ENCODE results near the gene SLC38A5. TPM values are rescaled to one million over a fixed set of nuclear protein-coding genes. Genes with fewer than 3 reads are reported as not detected.

The SLC38A5 gene
- total and polyA plus RNA-seq, 2 experiments from 2014 or later, result 20.7 to 47.7 TPM

GRCh38 chrX:48475774-48476577, 5.9 kb upstream of the SLC38A5 start, which contains the start of gene FTSJ1 (continued):
- TF ChIP-seq ZNF462 (CRISPR knock-in tag; IDR thresholded peaks at IDR 0.05) (no peak), ETS1 (IDR thresholded peaks at IDR 0.05) (peak; percentile 66; the same call in 1 of the 2 replicates), POLR2AphosphoS5 (IDR thresholded peaks at IDR 0.05; ENCODE audit: low read depth) (peak; percentile 43), NANOG (IDR thresholded peaks at IDR 0.05; ENCODE audit: borderline replicate concordance) (no peak)

- Mint-ChIP-seq H3K36me3 (ENCODE audit: low read depth) (peaks cover 7% of the 10 kb centered on the region; the same call in 2 of the 3 replicates), H3K4me3 (peak overlapping the region; percentile 89), H3K27ac (no peak overlapping the region; the same call in 1 of the 2 replicates), H3K4me1 (peaks cover 41% of the 10 kb centered on the region), H3K27me3 (ENCODE audit: insufficient read depth, low read depth, poor library complexity) (peaks cover 6% of the 10 kb centered on the region), H3K9me3 (no peaks in the 10 kb centered on the region; the same call in 1 of the 3 replicates)
- H3K79me2 ChIP-seq (replicated peaks; ENCODE audit: insufficient read depth), result peaks cover 16% of the 10 kb centered on the region
- no peaks in the 10 kb centered on the region for H4K20me1 ChIP-seq (replicated peaks; ENCODE audit: insufficient read depth)
- no peak for ATAC-seq
- DNase-seq (ENCODE audit: low spot score), result no peak
- H3F3A ChIP-seq (replicated peaks; ENCODE audit: low read depth), result no peaks in the 10 kb centered on the region
- no peaks in the 10 kb centered on the region for H3K9me2 ChIP-seq (ENCODE audit: insufficient read depth)
- H3K4me1 ChIP-seq (ENCODE audit: insufficient read depth), result peaks cover 4% of the 10 kb centered on the region; the same call in 1 of the 2 replicates
- peak overlapping the region; percentile 80; the same call in 1 of the 2 replicates for H2AFZ ChIP-seq
- H3K4me3 ChIP-seq, result peak overlapping the region; percentile 73
- peak overlapping the region; percentile 85 for H3K4me2 ChIP-seq
- H3K36me3 ChIP-seq (ENCODE audit: insufficient read depth), result no peaks in the 10 kb centered on the region
- H3K27ac ChIP-seq (ENCODE audit: low read depth), result no peak overlapping the region
- H3K27me3 ChIP-seq (ENCODE audit: insufficient read depth), result no peaks in the 10 kb centered on the region
- TF ChIP-seq REST (IDR thresholded peaks at IDR 0.05; ENCODE audit: unreplicated experiment), result no peak
- no peak for TF ChIP-seq CREB1 (CRISPR knock-in tag; IDR thresholded peaks at IDR 0.05; ENCODE audit: low read depth)
- TF ChIP-seq NANOG (IDR thresholded peaks at IDR 0.05; ENCODE audit: borderline replicate concordance), result no peak
- no peak for TF ChIP-seq JUNB (IDR thresholded peaks at IDR 0.05; ENCODE audit: unreplicated experiment)
- TF ChIP-seq CTCF (conservative IDR thresholded peaks at IDR 0.05; ENCODE audit: low read depth in 2 of 2), result no peak
- no peak for TF ChIP-seq EZH2phosphoT487 (IDR thresholded peaks at IDR 0.05; ENCODE audit: unreplicated experiment)
- TF ChIP-seq ZNF114 (CRISPR knock-in tag; IDR thresholded peaks at IDR 0.05), result no peak
- TF ChIP-seq ZNF331 (CRISPR knock-in tag; IDR thresholded peaks at IDR 0.05; ENCODE audit: low read depth), result no peak
Measured at GRCh38 chrX:48475296-48475695, 5.2 kb upstream of the SLC38A5 start.
